GM12878 (cell line): Measurements from ENCODE around the gene THY1. TPM values are rescaled to one million over a fixed set of nuclear protein-coding genes. Genes with fewer than 3 reads are reported as not detected.

Source experiments
- ATAC-seq: fragments of 200-7000 bp; cut with Tn5 transposase; 3 replicates; pipeline ENCODE4 v1.9.1; 2020; ENCODE audit warnings: mild to moderate bottlenecking, moderate library complexity
- BruUV-seq: library from RNA; stranded (reverse); fragments of 400-500 nt; replicated peaks from 2 replicates; lab custom pipeline; 2021; lab: Mats Ljungman, UMichigan
- CTCF ChIA-PET: fragments of 300-600 bp; sonication (Branson Sonifier 250); formaldehyde crosslinking; extraction: SDS; loops from one replicate; lab custom pipeline; 2021; ENCODE audit warnings: inconsistent platforms; lab: Yijun Ruan, JAX
- POLR2A ChIA-PET: fragments of 350-600 bp; formaldehyde crosslinking; extraction: SDS; loops from one replicate; lab custom pipeline; 2021; ENCODE audit warnings: inconsistent platforms; lab: Charles Lee
- RAD21 ChIA-PET: fragments of 300-600 bp; sonication (Branson Sonifier 250); formaldehyde crosslinking; loops from one replicate; lab custom pipeline; 2023; ENCODE audit warnings: antibody characterized with exemption; ENCODE audit not compliant: unreplicated experiment; lab: Charles Lee
- SMC1A ChIA-PET: fragments of 300-600 bp; sonication (Branson Sonifier 250); formaldehyde crosslinking; loops from one replicate; lab custom pipeline; 2023; ENCODE audit not compliant: unreplicated experiment, uncharacterized antibody; lab: Charles Lee
- DNase-seq: peaks from one replicate; pipeline ENCODE4 v3.0.0-alpha.2; 2011; ENCODE audit warnings: low read depth, low spot score
- FAIRE-seq: peaks from 3 replicates; lab custom pipeline; 2011; peaks lifted over from hg19 to GRCh38; lab: Jason Lieb, UNC
- H2AFZ ChIP-seq: 2 replicates; pipeline ENCODE4 v1.6.0; 2011; ENCODE audit warnings: low read depth, low read length, control low read depth; ENCODE audit not compliant: control insufficient read depth
- H3K27ac ChIP-seq: 2 replicates; pipeline ENCODE4 v1.5.1; 2011; ENCODE audit warnings: control low read depth; ENCODE audit not compliant: control insufficient read depth, insufficient read depth
- H3K27me3 ChIP-seq, 2 experiments: replicated peaks in 1 of 2; 2 replicates each; pipeline versions ENCODE4 v1.6.0 to v1.6.1; 2011; ENCODE audit warnings: low read length in 1 of 2; ENCODE audit not compliant: control insufficient read depth in 2 of 2, insufficient read depth in 2 of 2
- H3K36me3 ChIP-seq, 2 experiments: 2 replicates each; pipeline ENCODE4 v1.5.1; 2011; ENCODE audit warnings: low read length in 1 of 2; ENCODE audit not compliant: control insufficient read depth in 2 of 2, insufficient read depth in 2 of 2
- H3K4me1 ChIP-seq: 2 replicates; pipeline ENCODE4 v1.6.1; 2011; ENCODE audit warnings: mild to moderate bottlenecking, low read length, moderate library complexity, mixed read lengths; ENCODE audit not compliant: control insufficient read depth, insufficient read depth
- H3K4me2 ChIP-seq: 2 replicates; pipeline ENCODE4 v1.6.0; 2011; ENCODE audit warnings: control low read depth; ENCODE audit not compliant: control insufficient read depth, insufficient read depth
- H3K4me3 ChIP-seq: fragments of 200-600 bp; sonication (generic); 2 replicates; pipeline ENCODE4 v1.5.1; 2016
- H3K79me2 ChIP-seq: 2 replicates; pipeline ENCODE4 v1.6.0; 2011; ENCODE audit warnings: low read length; ENCODE audit not compliant: control insufficient read depth, insufficient read depth
- H3K9ac ChIP-seq: 2 replicates; pipeline ENCODE4 v1.8.0; 2011; ENCODE audit warnings: low read length, control low read depth, mixed read lengths; ENCODE audit not compliant: control insufficient read depth, insufficient read depth
- H3K9me3 ChIP-seq: replicated peaks from 3 replicates; pipeline ENCODE4 v1.5.1; 2011; ENCODE audit warnings: mild to moderate bottlenecking, low read length; ENCODE audit not compliant: control insufficient read depth, insufficient read depth
- H4K20me1 ChIP-seq: 2 replicates; pipeline ENCODE4 v1.6.0; 2011; ENCODE audit not compliant: control insufficient read depth, insufficient read depth
- E2F4 ChIP-seq: IDR thresholded peaks from 2 replicates; pipeline ENCODE4 v1.6.1; 2012; ENCODE audit warnings: low read depth, low read length, improper control_type of control experiment
- KLF5 ChIP-seq: fragments of 450-650 bp; IDR thresholded peaks from 2 replicates; pipeline ENCODE4 v1.6.1; 2014; ENCODE audit warnings: mild to moderate bottlenecking; ENCODE audit not compliant: partially characterized antibody
- MLLT1 ChIP-seq: fragments of 450-650 bp; IDR thresholded peaks from 2 replicates; pipeline ENCODE4 v1.6.1; 2016; ENCODE audit warnings: mild to moderate bottlenecking
- PAX5 ChIP-seq: IDR thresholded peaks from 2 replicates; pipeline ENCODE4 v1.6.1; 2011; ENCODE audit warnings: low read depth, low read length, borderline replicate concordance
- SIN3A ChIP-seq: IDR thresholded peaks from 2 replicates; pipeline ENCODE4 v1.6.1; 2012; ENCODE audit warnings: low read depth, low read length, improper control_type of control experiment
- WGBS: methylation state at CpG from one replicate; pipeline ENCODE4 v1.1.6; 2016; ENCODE audit warnings: low lambda C conversion rate; ENCODE audit not compliant: insufficient replicate concordance, insufficient coverage; ENCODE audit errors: missing lambda C conversion rate; 5-methylcytosine and 5-hydroxymethylcytosine counted together
- in situ Hi-C: fragments of 300-500 bp; cut with MboI; formaldehyde crosslinking; loops from 9 replicates; pipeline ENCODE4 v1.14.3; 2018; ENCODE audit warnings: mixed read lengths
- intact Hi-C: fragments of 100-400 bp; cut with micrococcal nuclease; formaldehyde crosslinking; loops from one replicate; pipeline ENCODE4 v1.14.2; 2022; ENCODE audit not compliant: unreplicated experiment
- polyA plus RNA-seq, 11 experiments: library from polyadenylated mRNA; depleted of rRNA in 4 of 11; unstranded in 6 of 11; stranded (reverse) in 5 of 11; fragments of >200 nt; fragmentation: Nextera tagmentation in 4 of 11; fragmentation: Illumina TruSeq in 1 of 11; extraction: Ambion mirVana in 4 of 11; extraction: Trizol in 1 of 11; gene quantifications; 1 replicate in 1 of 11; 2 replicates in 10 of 11; pipeline versions ENCODE4 v1.2.1 to v1.2.3, GENCODE V29; 2011 to 2016; ENCODE audit warnings: inconsistent platforms in 2 of 11, missing spikeins in 2 of 11, low read depth in 1 of 11
- total RNA-seq, 4 experiments: library from RNA; depleted of rRNA in 3 of 4; stranded (reverse); fragments of >200 nt in 3 of 4; fragmentation: Illumina TruSeq in 1 of 4; extraction: Trizol in 1 of 4; gene quantifications; 2 replicates each; pipeline versions ENCODE4 v1.2.1 to v1.2.3, GENCODE V29; 2013 to 2021

The THY1 gene
- total and polyA plus RNA-seq, 10 of the 15 experiments (the other 5 are each of a cell fraction or from before 2014, with no cell fraction given): 0.86 to 20.1 (median 3.2) TPM

- no peaks in the 10 kb centered on the region for H3K79me2 ChIP-seq
- ATAC-seq (peak; percentile 82), DNase-seq (no peak), FAIRE-seq (no peak)
- H3K4me1 ChIP-seq: peaks cover 8% of the 10 kb centered on the region
- ChIA-PET SMC1A (no interaction called here), POLR2A (interaction anchor here (0.6 to 1.2 kb wide), 4 partner anchors 12 to 30 kb away, joined by 3 read pairs; no protein-coding TSS in a partner anchor), CTCF (interaction anchor here (1.1 kb wide), 1 partner anchor 8 kb away, joined by 3 read pairs; no protein-coding TSS in a partner anchor), RAD21 (interaction anchor here (1.3 kb wide), 1 partner anchor 53 kb away, joined by 3 read pairs; no protein-coding TSS in a partner anchor)
- peaks cover 0 to 16% of the 10 kb centered on the region in 2 experiments; a peak in 3 of 4 replicates for H3K27me3 ChIP-seq
- peak overlapping the region; percentile 29; the same call in 1 of the 2 replicates for H3K4me3 ChIP-seq
- no TSS peak for BruUV-seq
- in situ Hi-C loops: no loop called here
- no peak overlapping the region for H3K27ac ChIP-seq
- H3K9me3 ChIP-seq: no peaks in the 10 kb centered on the region
- WGBS: 28% methylated on average over 35 of the region's 49 CpGs
- no peaks in the 10 kb centered on the region for H4K20me1 ChIP-seq
- no peak overlapping the region for H3K9ac ChIP-seq
- no peak overlapping the region for H2AFZ ChIP-seq
- intact Hi-C loops: no loop called here
- H3K4me2 ChIP-seq: peak overlapping the region; percentile 61; the same call in 1 of the 2 replicates
- TF ChIP-seq E2F4 (no peak), SIN3A (no peak), MLLT1 (no peak), KLF5 (no peak), PAX5 (0 out of 2 replicates have a peak, but pooled peaks have one; percentile 18)
- no peaks in the 10 kb centered on the region for H3K36me3 ChIP-seq
These were observed 797 bp downstream of the THY1 start for GRCh38 chr11:119421941-119422808.
